T-helper 2 cell treated with Interferon-gamma antibody and Interleukin-4, amounts not matched to agents 100 ng/mL and 5 ng/mL, for 36 hours (primary cell): Measurements from ENCODE around the gene EIF2AK3. TPM values are rescaled to one million over a fixed set of nuclear protein-coding genes. Genes with fewer than 3 reads are reported as not detected.

Source experiments
- intact Hi-C: fragments of 100-400 bp; cut with micrococcal nuclease; formaldehyde crosslinking; loops from one replicate; pipeline ENCODE4 v1.15.1; 2023
- total RNA-seq: library from RNA; stranded (reverse); gene quantifications from 2 replicates; pipeline ENCODE4 v1.2.3, GENCODE V29; 2022

Gene EIF2AK3
- total RNA-seq, 1 donor from 2014 or later: 23.6 TPM

DNA sequence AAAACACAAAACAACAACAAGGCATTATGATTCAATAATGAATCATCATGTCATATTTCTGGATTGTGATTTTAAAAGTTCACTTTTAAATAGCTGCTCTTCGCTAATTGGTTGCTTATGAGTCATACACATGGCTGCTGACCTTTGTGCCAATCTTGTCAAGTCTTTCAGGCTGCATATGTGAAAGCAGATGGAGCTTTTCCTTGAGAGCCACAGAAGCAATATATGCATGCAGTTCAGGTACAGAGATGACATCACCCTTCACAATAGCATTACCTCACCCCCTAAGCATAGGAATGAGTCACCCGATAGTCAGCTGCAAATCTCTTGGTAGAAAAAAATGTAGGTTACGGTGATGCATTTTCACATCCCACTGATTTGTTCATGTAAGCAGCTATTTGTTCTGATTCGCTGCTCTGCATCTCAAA, 27.2 kb downstream of the EIF2AK3 start:
- intact Hi-C loops: loop anchor here (1.0 kb wide), 1 partner anchor 27 kb away; the partner anchor contains the start of gene EIF2AK3

DNA sequence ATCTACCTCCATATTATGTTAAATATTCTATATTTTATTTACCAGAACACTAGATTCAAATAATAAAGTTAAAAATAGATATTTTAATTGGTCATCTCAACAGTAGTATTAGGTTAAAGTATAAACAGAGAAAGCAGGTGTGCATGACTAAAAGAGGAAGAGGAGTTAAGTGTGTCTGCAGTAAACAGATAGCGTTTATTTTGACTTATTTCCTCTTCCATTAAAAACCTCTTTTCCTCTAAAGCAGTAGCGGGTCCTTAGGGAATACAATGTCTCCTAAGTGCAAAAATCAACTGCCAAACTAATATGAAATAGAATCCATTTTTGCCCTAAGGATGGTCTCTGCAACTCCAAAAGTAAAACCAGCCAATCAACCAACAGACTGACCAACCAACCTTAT, 27.7 kb downstream of the EIF2AK3 start:
- intact Hi-C loops: no loop called here

DNA sequence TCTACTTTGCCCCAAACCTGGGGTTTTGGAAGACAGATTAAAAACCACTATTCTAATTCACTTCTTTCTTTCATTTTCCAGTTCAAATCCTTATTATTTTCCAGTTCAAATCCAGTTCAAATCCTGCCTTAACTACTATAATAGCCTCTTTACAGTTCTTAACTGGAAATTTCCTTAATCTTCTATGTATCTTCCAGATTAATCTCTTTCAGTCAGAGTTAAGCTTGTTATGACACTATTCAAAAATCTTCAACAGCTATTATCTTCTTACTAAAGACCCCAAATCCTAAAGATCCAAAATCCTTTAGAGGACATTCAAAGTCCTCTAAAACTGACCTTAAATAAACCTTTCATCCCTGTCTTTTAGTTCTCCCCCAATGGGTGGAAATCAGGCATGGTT, 30.1 kb downstream of the EIF2AK3 start:
- intact Hi-C loops: no loop called here

DNA sequence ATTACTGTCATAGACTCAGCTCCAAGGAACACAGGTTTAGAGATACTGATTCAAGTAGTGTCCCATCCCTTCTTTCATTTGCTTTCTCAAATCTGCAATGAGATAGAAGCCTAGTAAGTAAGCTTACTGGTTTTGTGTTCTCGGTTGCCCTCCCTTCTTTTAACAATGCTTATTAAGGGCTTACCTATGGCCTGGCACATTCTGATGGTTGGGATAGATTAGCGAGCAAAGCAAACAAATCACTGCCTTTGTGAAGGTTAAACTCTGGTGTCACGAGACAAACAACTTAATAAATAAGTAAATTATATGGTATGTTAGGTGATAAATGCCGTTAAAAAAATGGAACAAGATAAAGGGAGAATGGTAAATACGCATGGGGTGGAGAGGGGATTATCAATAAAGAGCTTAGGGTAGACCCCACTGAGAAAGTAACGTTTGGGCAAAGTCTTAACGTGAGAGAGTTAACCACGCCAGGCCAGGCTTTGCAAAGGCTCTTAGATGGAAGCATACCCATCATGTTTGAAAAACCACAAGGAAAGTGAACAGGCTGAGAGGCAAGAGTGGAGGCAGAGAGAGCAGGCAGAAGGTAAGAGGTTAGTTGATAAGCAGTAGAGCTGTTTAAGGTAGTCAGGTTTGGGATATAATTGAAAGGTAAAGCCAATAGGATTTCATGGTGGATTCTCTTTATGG, 31.0 kb downstream of the EIF2AK3 start:
- intact Hi-C loops: no loop called here

DNA sequence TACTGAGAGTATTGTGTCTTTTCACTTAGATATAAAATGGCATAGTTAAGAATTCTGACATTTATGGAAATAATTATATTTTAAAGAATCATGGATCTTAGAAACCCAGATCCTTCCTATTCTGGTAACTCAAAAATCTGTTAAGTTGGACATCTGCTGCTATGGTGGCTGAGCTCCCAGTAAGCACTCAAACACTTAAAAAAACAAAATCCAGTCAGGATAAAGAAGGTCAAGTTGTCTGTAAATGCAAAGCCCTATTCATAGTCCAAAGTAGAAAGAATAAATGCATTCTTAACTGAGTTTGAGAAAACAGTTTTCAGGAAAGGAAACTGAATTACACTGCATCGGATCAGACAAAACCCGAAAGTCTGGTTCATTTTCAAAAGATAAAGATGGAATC, 35.6 kb downstream of the EIF2AK3 start:
- intact Hi-C loops: loop anchor here (1.0 to 2.0 kb wide), 2 partner anchors 35 to 78 kb away; partner anchors contain the start of gene EIF2AK3

DNA sequence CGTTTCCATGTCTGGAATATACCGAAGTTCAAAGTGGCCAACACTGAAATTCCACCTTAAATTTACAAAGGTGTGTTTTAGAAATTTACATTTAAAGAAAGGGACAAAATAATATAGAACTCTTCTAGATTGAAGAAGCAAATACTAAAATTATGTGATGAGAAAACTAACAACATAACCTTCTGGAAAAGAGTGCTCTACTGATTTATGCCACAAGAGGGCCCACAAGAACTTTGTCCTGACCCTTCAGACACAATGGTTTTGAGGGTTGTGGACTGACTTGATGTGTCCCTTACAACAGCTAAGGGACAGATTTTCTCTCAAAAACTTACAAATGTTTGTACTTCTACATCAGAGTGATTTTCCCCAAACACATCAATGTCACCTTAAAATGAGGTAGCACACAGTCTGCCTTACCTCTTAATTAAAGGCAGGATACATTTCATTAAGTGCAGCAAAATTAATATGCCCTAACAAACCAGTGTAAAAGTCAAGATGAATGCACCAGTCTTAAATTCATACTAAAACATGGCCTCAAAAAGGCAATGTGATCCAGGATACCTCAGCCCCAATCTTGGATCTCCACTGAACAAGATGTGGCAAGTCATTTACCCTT, 36.2 kb downstream of the EIF2AK3 start:
- intact Hi-C loops: loop anchor here (1.0 to 2.0 kb wide), 2 partner anchors 36 to 78 kb away; partner anchors contain the start of gene EIF2AK3

DNA sequence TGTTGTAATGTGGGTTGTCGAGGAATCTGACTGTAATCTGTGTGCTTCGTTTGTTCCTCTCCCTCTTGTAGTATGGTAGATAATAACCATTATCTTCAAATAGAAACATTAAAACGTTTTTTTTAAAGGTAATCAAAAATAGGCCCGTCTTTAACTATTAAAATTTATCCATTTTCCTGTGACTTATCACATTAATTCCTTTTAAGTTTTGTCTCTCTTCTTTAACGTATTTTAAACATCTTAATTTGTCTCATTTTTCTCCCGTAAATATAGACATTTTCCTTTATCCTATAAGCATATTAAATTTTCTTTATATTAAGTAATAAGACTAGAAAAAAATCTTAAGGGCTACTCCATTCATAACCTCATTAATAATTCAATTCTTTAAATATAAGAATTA, 41.3 kb downstream of the EIF2AK3 start:
- intact Hi-C loops: no loop called here

DNA sequence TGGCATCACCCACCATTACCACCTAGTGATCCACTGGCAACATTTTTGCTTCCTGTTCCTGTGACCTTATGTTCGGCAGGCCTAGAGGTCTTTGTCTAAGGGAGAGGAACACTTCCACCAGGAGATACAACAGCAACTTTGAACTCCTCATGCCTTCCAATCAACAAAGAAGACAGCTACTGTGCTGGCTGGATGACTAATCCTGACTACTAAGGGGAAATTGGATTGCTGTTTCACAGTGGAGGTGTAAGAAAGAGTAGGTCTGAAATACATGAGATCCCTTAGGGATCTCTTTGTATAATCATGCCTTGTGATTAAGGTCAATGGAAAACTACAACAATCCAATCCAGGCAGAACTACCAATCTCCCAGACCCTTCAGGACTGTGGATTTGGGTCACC, 45.2 kb downstream of the EIF2AK3 start:
- intact Hi-C loops: no loop called here

DNA sequence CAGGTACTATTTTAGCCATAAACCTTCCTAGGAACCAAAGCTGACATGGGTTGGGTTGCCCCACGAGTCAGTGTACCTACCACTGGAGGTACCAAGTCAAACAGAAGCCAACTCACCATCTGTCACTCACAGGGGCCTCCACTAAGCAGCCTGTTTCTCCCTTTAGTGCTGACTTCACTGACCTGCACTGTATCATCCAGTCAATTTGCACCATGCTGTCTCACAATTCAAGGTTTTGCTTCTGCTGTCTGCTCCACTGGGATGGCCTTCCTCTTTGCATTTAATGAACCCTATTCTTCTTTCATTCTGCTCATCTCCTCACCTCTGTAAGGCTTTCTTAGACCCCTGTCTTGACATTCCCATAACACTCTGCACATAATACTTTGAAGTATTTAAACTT, 47.2 kb downstream of the EIF2AK3 start:
- intact Hi-C loops: no loop called here

DNA sequence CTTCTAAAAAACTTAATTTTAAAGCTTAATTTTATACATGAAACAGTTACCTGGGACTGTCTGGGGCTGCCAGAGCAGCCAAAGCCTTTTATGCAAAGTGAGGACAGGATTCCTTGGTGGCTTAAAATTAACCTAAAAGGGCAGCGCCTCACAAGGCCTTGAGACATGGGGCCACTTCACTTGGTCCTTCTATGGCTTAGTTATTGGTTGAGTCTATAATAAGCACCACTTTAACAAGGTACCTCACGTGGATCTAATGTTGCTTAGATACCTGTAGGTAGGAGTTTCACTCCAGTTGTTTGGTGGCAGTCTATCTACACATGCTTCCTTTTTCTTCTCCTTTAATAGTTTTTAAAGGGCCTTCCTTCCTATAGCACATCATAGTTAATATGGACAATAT, 51.6 kb downstream of the EIF2AK3 start:
- intact Hi-C loops: no loop called here

DNA sequence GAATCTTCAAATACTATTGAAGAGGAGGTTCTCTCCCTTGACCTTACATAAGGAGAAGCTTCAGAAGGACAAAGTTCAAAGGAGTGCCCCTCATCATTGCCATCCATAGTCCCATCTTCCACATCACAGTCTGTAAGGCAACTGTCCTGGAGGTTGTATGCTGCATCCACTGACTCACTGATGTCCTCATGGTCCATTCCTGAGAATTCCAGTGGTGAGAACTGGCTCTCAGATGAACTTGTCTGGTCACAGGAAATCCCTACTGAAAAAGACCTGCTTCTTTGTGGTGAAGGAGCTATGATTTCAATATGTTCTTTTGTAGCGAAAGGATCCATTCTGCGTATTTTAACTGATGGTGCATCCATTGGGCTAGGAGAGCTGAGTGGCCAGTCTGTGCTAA, 52.2 kb downstream of the EIF2AK3 start:
- intact Hi-C loops: no loop called here

DNA sequence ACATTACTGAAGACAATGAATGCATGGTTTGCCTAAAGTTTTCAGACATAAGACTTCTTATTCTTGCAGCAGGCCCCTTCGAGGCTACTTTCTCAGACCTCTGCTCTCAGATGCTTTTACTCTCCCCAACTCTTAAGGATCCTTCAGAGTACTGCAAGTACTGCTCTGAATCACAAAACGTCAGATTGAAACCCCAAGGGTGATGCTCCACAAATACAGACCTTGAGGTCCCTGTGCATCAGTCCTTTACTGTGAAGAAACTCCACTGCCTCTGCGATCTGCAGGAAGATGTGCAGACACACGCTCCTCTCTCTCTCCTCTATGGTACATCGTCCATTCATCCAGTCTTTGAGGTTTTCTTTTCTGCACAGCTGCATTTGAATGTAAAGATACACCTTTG, 52.8 kb downstream of the EIF2AK3 start:
- intact Hi-C loops: no loop called here

DNA sequence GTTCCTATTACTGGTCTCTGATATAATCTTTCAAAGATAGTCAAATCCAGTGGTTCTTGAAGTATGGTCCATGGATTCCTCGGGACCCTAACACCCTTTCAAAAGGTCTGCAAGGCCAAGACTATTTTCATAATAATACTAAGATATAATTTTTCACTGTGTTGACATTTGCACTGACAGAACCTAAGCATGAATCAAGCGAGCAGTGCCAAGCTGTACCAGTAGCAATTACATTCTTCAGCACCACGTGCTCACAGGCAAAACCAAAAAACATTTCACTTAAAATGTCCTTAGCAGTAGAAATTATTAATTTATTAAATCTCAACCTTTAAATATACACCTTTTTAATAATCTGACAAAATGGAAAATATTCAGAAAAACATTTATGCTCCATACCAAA, 59.1 kb downstream of the EIF2AK3 start:
- intact Hi-C loops: no loop called here

DNA sequence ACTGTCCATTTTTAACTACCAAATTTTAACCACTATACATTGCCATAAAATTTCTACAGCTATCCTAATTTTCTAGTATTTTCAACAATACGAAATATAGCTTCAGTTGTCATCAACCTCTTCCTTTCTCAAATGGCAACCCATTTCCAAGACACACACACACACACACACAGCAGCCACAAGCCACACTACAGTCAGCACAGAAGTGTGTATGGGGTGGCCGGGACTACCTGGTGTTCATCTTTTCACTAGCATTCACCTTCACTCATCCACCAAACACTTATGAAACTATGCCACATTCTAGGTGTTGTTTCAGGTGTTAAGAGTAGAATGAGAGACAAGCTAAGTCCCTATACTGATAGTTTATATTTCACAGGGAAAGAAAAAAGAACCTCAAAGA, 62.9 kb downstream of the EIF2AK3 start:
- intact Hi-C loops: no loop called here

DNA sequence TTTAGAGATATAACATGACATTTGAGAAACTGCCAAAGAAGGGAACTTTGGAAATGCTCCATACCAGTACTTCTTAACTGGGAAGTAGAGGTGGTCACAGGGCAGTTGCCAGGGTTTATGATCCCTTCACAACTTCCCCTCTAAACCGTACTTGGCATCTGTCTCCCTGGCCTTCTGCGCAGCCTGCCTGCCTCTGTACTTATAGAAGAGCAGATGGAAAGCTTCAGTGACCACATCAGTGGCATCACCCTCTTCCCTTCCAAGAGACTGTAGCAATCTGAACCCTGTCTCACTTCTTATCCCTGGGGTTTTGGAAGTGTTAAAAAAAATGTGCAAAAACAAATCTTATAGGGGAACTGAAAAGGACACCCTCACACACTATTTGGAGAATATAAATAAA, 64.1 kb downstream of the EIF2AK3 start:
- intact Hi-C loops: no loop called here

DNA sequence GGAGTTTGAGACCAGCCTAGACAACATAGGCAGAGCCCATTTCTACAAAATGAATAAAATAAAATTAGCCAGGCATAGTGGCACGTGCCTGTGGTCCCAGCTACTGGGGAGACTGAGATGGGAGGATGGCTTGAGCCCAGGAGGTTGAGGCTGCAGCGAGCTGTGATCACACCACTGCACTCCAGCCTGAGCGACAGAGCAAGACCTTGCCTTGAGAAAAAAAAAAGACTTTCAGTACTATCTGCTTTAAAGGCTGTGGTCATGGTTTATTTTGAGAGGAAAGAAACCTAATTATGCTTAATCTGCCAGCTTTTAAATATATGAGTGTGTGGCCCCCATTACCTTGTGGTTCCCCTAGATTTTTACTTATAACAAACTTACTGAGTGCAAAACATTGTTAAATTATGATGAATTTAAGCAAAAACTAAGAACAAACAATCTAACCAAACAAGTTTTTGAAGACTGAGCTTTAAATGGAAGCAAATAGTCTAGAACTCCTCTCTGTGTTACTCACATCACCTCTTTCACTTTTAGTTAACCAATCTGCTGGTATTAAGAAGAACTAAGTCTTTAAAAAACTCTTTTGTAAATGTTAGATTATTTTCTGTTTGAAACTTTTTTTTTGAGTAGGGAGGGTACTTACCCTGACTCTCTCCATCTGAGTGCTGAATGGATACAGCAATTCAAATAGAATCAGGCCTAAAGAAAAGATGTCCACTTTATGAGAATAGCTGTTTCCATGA, 65.4 kb downstream of the EIF2AK3 start:
- intact Hi-C loops: no loop called here

DNA sequence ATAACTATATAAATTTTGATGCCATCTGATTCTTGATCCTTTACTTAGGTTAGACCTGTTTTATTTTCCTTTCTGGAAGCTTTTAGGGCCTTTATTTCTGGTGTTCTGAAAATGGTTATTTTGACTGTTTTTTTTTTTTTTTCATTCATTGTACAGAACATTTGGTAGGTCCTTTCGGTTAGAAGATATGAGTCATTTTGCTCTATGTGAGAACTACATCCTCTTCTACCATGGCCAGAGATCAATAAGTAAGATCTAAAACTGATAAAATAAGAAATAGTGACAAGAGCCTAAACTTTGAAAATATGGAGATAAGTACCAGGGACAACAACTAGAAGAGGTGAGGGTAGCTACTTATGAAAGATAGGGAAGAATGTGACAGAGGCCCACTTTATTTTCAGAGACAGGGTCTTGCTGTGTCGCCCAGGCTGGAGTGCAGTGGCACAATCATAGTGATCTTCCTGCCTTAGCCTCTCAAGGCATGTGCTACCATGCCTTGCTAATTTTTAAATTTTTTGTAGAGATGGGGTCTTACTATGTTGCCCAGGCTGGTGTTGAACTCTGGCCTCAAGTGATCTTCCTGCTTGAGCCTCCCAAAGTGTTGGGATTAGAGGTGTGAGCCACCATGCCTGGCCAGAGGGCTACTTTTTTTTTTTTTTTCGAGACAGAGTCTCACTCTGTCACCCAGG, 66.5 kb downstream of the EIF2AK3 start:
- intact Hi-C loops: no loop called here

DNA sequence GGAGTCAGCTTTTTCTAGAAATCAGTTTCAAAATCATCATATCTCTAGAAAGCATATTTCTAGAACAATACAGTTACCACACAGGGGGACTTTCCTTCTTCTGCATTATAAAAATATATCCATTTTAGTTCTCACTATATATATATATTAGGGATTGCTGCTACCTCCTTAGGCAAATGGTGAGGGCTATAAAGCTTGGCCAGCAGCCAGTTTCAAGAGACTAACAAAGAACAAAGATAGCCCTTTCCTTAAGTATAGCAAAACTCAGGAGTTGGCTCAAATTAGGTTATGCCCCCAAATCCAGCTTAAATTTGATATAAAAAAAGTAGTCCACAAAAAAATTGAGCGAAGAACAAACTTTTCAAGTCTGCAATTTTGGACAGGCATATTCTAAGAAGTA, 70.0 kb downstream of the EIF2AK3 start:
- intact Hi-C loops: no loop called here

DNA sequence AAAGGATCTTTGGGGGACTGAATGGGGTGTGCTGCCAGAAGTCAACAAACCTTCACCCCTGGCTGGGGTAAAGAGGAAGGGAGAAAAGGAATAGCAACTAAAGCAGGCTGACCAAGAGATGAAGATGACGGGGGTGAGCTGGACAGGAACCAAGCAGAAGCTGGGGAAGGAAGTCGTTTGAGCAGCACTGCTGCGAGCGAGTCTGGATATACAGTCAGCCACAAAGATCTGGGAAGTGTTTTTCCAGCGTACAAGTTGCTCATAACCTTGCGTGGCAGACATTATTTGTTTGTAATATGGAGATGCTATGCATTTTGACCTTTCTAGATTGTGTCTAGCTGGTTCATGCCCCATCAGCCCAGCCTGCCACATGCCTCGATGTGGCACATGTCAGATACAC, 71.2 kb downstream of the EIF2AK3 start:
- intact Hi-C loops: no loop called here

DNA sequence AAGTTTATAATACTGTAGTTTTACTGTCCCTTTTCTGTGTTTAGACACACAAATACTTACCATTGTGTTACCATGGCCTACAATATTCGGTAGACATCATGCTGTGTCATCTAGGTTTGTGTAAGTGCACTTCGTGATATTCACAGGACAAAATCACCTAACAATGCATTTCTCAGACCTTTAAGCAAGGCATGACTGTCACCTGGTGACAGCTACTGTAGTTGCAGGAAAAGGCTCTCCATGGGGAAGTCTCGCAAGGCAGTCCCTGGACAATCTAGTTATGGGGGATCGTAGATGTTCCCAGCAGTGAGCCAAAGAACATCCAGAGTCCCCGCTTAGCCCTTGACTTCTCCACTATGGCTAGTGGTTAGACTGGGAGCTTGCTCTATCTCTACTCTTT, 73.1 kb downstream of the EIF2AK3 start:
- intact Hi-C loops: no loop called here

DNA sequence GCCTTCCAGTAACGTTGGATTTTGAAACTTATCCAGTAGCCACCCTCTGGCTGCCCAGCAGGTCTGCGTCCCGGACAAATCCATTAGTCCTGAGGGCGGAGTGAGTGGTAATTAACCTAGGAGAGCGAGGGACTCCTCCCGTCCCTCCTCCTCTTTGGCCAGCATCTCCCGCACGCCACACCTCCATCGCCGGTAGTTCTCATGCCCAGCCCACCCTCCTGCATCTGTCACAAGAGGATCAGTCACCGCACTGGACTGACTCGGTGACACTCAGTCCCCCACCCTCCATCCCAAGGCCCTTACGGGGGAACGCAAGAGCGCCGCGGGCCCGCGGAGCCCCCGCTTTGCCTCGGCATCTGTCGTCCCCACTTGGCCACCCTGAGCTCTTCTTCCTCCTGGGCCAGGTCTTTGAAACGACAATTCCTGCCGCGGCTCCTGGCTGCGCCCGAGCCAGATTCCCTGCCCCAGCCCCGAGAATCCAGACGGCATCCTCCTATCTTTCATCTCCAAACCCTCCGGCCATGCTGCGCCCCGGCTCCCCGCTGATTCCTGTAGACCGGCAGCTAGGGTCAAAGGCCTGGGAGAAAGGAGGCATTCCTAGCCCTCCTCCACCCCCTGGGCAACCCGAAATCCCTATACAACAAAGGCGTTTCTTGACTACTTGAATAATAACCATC, 77.5 kb downstream of the EIF2AK3 start:
- intact Hi-C loops: no loop called here
